NCI-H446 treated with DMSO at 0.1 percent for 48 hours (cell line): ENCODE results near the gene TEX36.
"Not testable (repeated sequence)": the region's sequence is repeated elsewhere in the genome, so short reads cannot be mapped to it uniquely, and the experiment has no call there.

Experiments used
- DNase-seq: peaks from one replicate; lab custom pipeline; 2025; lab: John Stamatoyannopoulos, UW

Gene TEX36, protein sequence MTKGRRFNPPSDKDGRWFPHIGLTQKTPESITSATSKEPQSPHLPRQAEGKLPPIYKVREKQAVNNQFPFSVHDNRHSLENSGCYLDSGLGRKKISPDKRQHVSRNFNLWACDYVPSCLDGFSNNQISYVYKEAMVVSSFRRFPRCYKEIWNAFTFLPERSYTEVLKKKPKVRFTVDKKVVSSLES

DNA sequence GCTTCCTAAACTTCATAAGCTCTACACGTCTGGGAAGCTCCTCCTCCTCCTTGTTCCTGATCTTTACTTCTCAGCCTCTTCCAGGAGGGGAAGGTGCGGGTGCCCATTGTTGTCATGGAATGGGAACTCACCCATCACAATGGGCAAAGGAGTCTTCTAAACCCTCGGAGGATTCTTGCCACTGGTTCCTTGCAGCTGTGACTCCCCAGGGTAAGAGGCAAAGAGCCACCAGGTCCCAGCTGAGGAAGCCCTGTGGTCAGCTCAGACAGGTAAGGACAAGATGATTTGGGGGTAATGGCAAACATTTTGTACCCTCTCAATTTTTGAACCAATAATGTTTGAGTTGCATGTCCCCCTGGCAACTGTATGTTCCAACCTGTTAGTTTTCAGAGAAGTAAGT lies at the start of gene TEX36:
TSS of gene TEX36 (minus strand) at position 101 of the 400 bp plus-strand sequence. CDS start 174 bp downstream, outside the sequence.
- DNase-seq: no peak

DNA sequence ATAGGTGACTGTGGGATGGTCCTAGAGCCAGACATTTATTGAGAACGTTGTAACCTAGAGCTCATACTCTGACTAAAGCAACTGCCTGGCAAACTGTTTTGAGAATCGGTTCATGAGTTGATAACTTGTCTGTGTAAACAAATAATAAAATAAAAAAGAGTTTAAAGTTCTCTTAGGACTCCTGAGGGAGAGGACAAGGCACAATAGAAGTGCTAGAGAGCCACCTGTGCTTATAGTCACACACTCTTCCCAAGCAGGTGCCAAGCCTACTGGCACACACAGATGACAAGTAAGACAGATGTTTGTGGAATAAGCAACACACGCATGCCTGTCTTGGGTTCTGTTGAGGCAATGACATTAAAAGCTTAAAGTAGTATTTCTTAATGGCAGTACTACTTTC lies 44.5 kb upstream of the TEX36 start:
- DNase-seq: no peak

DNA sequence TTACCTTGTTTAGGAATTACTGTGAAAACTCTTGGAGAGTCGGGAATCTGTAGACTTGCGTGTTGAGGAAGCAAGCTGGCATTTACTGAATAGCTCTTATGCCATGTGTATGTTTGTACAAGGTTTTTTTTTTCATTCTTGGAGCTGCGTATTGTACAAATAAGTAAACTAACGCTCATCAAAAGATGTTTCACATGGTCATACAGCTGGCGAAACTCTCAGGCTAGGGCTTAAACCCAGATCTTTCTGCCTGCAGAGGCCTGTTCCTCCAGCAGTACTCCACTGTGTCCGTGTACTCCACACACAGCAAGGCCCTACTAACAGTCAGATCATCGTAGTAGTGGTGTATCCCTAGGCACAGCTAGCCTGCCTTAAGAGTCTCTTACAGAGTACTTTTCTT lies 44.0 kb upstream of the TEX36 start:
- no peak for DNase-seq

DNA sequence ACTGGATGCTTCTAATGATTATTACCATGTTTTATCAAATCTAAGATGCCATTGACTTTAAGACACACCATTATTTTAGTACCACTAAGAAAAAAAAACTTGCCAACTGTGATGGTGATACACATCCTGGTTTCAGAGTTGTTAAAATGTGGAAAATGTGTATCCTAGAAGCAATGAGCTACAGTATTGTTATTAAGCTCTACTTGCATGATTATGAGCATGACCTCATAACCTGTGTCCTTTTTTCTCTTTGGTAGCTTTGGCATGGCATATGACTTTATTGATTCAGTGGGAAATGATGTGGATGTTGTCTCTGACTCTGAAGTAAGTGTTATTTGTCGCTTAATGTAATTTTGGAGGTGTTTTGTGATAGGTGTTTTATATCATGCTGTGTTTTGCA lies 39.8 kb upstream of the TEX36 start:
- no peak for DNase-seq

DNA sequence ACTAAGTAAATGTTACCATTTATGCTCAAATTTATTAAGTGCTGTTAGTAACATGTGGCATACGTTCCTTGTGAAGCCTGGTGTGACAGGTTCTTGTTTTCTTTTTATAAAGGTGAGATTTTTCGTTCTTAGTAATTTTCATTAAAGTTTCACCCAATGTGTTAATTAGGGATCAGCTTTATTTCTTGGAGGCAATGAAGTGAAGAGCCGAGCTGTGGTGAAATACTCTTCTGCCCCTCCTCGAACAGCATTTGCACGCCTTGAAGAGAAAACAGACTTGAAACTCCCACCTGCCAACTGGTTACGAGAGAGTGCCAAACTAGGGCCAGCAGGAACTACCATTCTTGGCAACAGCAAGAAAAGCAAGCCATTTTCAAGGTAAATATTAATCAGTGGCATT lies 38.1 kb upstream of the TEX36 start:
- no peak for DNase-seq

DNA sequence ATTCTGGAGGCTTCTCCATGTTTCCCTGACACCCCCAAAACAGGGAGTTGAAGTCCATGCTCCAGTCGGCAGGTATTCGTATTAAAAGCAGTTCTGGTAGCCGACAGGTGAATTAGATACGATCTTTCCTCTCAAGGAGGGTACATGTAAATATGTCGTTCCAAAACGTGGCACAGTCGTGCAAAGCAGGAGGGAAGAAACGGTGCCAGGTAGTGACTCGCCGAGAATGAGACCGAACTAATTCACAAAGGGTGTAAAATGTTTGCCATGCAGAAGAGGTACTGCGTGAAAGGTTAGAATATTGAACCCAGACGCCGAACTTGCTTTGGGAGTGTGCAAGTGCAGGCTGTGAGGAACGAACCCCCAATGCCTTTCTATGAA lies 37.0 kb upstream of the TEX36 start:
- no peak for DNase-seq

DNA sequence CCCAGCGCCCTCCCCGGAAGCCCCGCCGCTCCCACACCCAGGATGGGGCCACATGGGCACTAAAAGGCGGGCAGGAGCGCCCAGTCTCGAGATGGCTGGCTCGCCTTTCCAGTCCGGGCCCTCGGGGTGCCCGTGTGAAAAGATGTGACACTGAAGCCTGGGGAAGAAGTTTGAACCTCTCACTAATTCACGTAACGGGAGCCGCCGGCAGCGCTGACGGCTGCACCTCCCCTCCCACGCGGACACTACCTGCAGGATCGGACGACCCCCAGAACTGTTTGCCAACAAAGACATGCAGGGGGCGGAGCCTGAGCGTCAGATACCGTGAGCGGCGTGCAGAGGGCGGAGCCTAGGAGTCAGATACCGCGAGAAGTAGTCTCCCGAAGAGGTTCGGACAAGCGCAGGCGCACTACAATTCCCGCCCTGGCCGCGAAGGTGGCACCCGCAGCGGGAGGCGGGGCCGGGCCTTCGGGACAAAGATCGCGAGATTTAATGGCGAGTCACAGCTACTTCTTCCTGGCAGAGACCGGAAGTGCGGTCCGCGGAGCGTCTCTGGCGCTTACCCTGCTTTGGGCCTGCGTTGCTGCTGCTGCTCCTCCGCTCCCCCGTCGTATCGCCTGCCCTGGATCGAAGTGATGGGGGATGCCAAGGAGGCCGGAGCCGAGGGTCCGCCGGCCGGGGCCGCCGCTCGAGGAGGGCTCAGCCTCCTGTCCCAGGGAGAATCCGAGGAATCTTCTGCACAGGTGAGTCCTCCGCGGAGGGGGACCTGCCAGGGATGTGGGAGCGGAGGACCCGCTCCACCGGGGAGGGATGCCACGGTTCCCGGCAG lies 36.4 kb upstream of the TEX36 start, which contains the start of gene EDRF1:
TSS of gene EDRF1 (plus strand) at position 537 of the 829 bp plus-strand sequence. CDS start at position 636, 99 bp downstream.
- peak; percentile 93 for DNase-seq

DNA sequence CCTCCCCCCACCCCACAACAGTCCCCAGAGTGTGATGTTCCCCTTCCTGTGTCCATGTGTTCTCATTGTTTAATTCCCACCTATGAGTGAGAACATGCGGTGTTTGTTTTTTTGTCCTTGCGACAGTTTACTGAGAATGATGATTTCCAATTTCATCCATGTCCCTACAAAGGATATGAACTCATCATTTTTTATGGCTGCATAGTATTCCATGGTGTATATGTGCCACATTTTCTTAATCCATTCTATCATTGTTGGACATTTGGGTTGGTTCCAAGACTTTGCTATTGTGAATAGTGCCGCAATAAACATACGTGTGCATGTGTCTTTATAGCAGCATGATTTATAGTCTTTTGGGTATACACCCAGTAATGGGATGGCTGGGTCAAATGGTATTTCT lies 31.8 kb upstream of the TEX36 start:
- DNase-seq: not testable (repeated sequence)

DNA sequence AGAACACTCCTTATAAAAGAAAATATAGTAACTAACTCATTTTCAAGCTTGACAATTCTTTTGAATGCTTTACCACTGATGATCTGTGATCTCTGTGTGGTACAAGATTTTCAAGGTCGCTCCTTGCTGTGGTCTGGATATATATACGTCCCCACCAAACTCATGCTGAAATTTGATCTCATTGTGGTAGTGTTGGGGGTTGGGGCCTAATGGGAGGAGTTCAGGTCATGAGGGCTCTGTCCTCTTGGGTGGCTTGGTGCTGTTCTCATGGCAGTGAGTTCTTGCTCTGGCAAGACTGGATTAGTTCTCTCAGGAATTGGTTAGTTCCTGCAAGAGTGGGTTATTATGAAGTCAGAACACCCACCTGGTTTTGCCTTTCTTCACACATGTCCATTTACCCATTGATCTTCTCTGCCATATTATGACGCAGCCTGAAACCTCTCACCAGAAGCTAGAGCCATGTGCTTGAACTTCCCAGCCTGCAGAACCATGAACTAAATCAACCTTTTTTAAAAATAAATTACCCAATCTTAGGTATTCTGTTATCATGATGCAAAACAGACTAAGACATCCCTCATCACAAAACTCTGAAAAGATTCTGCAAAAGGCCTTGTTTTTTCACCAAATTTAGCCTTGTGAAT lies 28.3 kb upstream of the TEX36 start:
- DNase-seq: no peak

DNA sequence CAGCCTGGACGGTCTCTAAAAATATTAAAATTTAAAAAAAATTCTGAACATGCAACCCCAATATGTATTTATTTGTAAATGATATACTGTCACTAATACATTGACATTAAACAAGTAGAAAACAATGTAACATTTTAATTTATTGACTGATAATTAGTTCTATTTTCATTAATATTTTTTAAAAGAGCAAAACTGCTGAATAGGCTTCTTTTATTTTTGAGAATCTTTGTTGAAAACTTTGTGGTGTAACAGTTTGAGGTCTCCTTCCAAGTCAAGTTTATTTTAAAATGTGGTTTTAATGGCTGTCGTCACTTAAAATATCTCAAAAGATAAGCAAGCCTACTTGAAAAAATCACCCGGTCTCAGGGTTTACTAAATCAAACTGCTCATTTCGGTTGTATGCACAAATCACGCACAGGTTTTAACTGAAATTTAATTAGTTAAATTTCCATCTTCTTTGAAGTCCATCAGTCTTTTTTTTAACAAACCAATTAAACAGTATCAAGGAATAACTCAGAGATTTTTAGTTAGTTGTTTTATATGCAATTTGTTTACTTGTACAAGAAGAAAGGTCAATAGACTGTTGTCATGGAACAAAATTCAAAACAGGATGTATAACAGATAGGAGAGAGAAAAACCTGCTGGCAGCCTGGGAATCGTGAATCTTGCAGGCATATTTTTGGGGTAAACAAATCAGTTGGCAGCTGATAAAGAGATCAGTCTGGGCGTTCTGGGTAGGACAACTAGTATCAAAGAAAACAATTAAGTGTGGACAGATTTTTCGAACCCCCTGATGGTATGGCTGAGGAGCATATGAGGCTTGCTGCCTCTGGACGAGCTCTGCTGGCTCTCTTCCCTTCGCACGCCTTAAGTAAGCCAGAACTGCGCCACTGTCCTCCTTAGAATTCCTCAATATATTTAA lies 26.9 kb upstream of the TEX36 start:
- no peak for DNase-seq

DNA sequence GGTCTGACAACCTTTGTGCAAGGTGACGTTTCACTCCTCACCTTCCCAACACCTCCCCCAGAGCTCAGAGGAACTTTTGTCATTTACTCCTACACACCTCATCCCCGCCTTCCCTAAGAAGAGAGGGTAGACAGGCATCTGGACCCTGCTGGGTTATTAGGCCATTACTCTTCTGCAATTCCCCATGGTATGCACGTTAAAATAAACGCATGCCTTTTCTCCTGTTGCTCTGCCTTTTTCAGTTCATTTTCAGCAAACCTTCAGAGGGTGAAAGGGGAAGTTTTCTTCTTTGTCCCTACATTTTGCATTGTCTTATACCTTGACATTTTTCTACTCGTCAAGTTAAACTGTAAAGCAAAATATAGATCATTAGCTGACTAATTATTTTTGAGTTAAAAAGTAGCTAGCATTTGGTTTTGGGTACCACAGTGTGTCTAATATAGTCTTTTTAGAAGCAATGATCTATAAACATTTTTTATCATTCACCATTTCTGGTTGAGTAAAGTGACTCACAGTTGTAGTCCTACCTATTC lies 26.1 kb upstream of the TEX36 start:
- no peak for DNase-seq

DNA sequence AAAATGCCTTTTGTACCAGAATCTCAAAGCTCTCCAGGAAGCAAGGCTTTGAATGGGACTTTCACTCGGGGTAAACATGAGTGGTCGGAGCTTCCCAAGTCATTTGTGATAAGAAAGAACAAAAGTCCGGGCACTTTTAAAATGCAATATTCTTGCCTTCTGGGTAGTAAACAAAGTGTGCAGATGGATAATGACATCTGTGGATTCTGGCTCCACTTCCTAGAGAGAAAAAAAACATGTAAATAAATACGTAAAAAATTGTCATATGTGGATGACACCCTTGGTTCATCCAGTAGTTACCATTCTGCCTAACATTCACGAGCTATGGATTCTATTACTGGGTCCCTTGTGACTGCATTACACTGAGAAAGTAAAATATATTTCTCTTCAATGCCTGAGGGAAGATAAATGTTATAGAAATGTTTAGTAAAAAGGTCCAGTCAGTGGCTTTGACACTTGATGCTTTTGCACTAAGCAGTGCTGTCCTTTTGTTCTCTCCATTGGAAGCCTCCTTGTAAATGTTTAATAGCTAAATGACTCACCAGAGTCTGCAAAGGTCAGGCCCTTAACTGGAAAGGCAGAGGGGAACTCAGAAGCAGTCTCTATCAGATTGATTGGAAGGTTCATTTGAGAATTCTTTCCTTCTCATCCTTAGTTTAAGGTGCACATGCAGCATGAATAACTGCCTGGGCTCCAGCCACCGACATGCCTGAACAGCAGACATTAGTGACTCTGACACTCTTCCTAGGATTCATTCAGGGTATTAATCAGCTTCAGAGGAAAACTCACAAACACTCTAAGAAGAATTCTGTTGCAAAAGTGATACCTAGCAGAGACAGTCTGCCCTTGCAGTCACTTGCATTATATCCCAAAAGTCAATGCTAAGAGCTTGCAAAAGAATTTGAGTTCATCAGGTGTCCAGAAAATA lies 24.8 kb upstream of the TEX36 start:
- no peak for DNase-seq

DNA sequence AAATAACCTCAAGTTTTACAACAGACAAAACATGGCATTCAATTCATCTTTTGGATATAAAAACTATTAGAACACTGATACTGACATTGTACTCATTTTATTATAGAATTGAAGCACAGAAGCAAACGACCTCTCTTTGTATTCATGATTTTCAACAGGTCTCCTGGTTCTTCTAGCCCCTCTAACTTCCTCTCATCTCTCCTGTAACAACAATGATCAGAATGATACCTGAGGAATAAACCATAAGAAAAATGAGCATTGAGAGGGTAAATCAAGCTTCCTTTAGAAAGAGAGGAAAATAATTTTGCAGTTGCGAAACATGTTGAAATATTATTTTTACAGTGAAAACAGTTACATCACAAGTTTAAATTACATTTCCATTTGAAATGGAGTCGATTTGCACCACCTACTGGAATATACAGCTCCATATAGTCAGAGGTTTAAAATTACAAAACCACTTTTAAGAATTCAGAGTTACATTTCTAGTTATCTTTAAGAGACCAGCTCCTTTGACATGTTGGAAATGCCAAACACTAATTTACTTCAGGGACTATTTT lies 17.5 kb upstream of the TEX36 start:
- DNase-seq: no peak

DNA sequence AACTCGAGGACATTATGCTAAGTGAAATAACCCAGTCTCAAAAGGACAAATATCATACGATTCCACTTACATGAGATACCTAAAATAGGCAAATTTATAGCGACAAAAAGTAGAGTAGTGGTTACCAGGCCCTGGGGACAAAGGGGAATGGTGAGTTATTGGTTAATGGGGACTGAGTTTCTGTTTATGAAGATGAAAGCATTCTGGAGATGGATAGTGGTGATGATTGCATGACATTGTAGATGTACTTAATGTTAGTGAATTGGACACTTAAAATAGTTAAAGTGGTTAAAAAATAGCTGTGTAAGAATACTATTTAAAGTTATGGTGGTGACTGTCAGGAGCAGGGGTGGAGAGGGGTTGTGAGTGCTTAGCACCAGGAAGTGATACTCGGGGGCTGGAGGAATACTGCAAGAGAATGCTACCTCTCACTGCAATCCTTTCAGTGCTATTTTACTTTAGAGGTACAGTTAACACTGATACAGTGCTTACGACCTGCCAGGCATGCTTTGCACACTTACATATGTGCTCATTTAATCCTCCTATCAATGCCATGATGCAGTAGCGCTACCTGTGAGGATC lies 16.7 kb upstream of the TEX36 start:
- DNase-seq: no peak

DNA sequence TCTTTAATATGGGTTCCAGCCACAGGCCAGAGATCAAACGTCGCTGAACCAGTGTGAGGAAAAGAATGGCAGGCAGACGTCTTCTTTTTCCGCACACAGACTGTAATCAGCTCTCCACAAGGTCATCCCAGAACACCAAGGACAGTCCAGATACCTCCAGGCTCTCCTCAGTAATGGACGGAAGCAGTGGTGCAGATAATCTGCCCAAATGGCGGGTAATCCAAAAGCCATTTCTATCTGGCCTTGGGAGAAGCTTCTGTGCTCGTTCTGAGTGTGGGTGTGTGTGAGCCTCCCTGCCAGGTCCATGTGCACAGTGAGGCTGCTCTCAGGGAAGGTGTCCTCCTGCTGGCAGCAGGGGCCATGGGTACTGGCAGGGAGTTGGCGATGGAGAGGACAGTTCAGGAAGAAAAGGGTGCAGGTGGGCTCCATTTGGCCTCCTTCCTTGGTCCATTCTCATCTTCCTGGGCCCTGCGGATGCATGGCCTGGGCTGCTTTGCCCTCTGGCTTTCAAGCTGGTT lies 15.6 kb upstream of the TEX36 start:
- DNase-seq: no peak

DNA sequence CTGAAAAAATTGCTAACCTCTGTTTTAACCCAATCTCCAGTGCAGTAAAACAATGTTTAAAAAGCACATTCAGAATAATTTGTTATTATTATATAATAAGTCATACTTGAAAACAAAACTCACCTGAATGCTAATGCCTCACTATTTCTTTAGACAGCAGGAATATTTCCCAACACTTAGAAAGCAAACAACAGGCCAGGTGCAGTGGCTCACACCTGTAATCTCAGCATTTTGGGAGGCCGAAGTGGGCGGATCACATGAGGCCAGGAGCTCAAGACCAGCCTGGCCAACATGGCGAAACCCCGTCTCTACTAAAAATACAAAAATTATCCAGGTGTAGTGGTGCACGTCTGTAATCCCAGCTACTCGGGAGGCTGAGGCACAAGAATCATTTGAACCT lies 13.9 kb upstream of the TEX36 start:
- DNase-seq: not testable (repeated sequence)

DNA sequence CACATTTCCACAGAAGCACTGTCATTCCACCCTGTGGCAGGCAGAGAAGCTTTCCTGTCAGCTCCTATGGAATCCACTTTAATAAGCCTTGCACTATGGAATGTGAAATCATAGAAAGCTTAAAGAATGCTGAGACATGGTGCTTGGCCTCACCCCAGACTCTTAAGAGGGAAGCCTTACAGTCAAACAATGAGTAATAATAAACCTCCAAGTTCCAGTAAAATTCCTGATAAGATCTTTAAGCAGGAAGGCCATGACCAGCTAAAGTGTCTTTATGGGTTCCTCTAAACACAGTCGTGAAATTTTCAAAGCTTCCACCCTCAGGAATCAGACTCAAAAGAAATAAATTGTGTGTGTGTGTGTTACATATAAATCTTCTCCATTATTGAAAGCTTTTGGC lies 11.9 kb upstream of the TEX36 start:
- DNase-seq: no peak

DNA sequence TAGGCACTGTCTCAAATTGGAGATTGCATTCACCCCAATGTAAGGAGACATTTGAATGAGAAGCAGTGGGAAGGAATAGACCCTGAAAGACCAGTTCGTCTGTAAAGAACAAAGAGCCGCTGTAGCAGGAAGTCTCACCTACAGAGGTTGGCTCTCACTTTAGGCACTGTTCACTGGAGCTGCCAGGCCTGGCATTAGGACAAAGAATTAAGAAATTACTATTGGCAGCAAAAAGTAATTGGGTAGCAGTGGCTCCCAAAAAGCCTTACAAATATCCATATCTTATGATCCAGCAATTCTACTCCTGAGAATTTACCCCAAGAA lies 10.5 kb upstream of the TEX36 start:
- DNase-seq: no peak

DNA sequence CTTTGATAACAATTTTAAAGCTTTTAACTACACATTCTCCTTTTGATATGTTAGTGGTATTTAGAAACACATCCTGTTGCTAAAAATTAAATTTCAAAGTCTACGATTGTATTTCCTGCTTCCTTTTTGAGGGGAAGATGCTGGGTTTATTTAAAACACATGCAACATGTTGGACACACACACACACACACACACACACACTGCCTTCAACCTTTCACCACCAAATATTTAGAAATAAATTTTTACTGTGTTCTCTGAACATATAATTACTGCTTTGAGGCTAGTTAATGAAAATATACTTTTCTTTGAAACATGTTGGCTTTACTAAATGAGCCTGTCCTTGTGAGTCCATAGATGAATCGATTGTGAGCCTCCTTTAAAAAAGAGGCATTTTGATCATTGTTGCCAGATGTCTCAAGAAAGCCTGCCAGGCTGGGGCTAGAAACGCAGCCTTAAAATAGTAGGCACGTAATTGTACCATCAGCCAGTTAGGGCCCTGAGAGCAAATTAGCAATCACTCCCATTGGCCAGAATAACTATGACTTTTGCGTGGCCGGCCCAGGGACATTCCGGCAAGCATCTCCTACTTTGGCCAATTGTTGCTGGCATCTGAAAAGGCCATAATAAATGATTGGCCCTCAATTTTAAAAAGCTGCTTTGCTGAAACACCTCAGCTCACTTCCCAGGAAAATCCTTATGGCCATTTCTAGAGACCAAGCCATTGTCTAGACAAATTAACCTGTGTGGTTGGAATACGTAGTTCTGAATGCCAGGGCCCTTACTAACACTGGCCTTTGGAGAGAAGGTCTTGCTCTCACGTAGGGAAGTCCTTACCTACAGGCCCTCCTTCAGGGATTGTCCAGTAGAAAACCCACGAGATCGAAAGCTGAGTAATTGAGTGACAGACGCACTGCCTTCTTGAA lies 9.9 kb upstream of the TEX36 start:
- no peak for DNase-seq
